Activated CD8-positive, alpha-beta memory T cell treated with anti-CD3 and anti-CD28 coated beads for 48 hours (primary cell): ENCODE measurements around the gene WIPF2.

Source experiments
- DNase-seq, 3 experiments: peaks; one replicate each; pipeline ENCODE4 v3.0.0-alpha.2; 2020; ENCODE audit warnings: low read depth in 2 of 3, low spot score in 2 of 3

WIPF2 gene

GRCh38 chr17:40325156-40326013 lies 106.3 kb downstream of the WIPF2 start:
- DNase-seq = no peak

GRCh38 chr17:40326014-40326831 lies 107.1 kb downstream of the WIPF2 start:
- no peak for DNase-seq

- DNase-seq = no peak
These were observed 107.7 kb downstream of the WIPF2 start for GRCh38 chr17:40326832-40327199.

- DNase-seq = no peak
These were observed 108.2 kb downstream of the WIPF2 start for GRCh38 chr17:40327244-40327729.

- no peak for DNase-seq
These were observed 108.8 kb downstream of the WIPF2 start for GRCh38 chr17:40327735-40328385.

- DNase-seq = no peak
These were observed 109.3 kb downstream of the WIPF2 start for GRCh38 chr17:40328386-40328766.

GRCh38 chr17:40329839-40330794 lies 111.0 kb downstream of the WIPF2 start:
- no peak for DNase-seq

- DNase-seq = no peak
These were observed 111.9 kb downstream of the WIPF2 start for GRCh38 chr17:40330850-40331470.

GRCh38 chr17:40331743-40332641 lies 112.9 kb downstream of the WIPF2 start:
- no peak for DNase-seq
